Kidney capillary endothelial cell (primary cell): ENCODE measurements around the gene APBA2.

Experiments used
- DNase-seq: peaks from one replicate; pipeline ENCODE4 v3.0.0-alpha.2; 2018; ENCODE audit warnings: low spot score

Gene APBA2

GRCh38 chr15:29086001-29086400, 200.2 kb downstream of the APBA2 start:
- no peak for DNase-seq

- no peak for DNase-seq
These were observed 201.1 kb downstream of the APBA2 start for GRCh38 chr15:29086891-29087290.

GRCh38 chr15:29087521-29088285, 201.9 kb downstream of the APBA2 start:
- no peak for DNase-seq

GRCh38 chr15:29088666-29089065, 202.9 kb downstream of the APBA2 start:
- no peak for DNase-seq

- no peak for DNase-seq
These were observed 204.2 kb downstream of the APBA2 start for GRCh38 chr15:29089731-29090616.

- no peak for DNase-seq
These were observed 205.1 kb downstream of the APBA2 start for GRCh38 chr15:29090617-29091466.

- DNase-seq: no peak
These were observed 205.9 kb downstream of the APBA2 start for GRCh38 chr15:29091666-29092065.

GRCh38 chr15:29092376-29093064, 206.7 kb downstream of the APBA2 start:
- DNase-seq: no peak

- no peak for DNase-seq
These were observed 207.3 kb downstream of the APBA2 start for GRCh38 chr15:29093065-29093435.

GRCh38 chr15:29093696-29094343, 208.0 kb downstream of the APBA2 start:
- DNase-seq: no peak

- DNase-seq: no peak
These were observed 208.9 kb downstream of the APBA2 start for GRCh38 chr15:29094711-29095110.

- no peak for DNase-seq
These were observed 210.0 kb downstream of the APBA2 start for GRCh38 chr15:29095746-29096145.

GRCh38 chr15:29097168-29097567, 211.4 kb downstream of the APBA2 start:
- DNase-seq: no peak

- no peak for DNase-seq
These were observed 212.2 kb downstream of the APBA2 start for GRCh38 chr15:29097971-29098370.

GRCh38 chr15:29098652-29099051, 212.9 kb downstream of the APBA2 start:
- no peak for DNase-seq

- DNase-seq: no peak
These were observed 213.5 kb downstream of the APBA2 start for GRCh38 chr15:29099131-29099880.

GRCh38 chr15:29100486-29101000, 214.8 kb downstream of the APBA2 start:
- DNase-seq: no peak

GRCh38 chr15:29101491-29101890, 215.7 kb downstream of the APBA2 start:
- no peak for DNase-seq

GRCh38 chr15:29102173-29102794, 216.5 kb downstream of the APBA2 start:
- DNase-seq: peak; percentile 58
